Stimulated activated CD8-positive, alpha-beta memory T cell treated with anti-CD3 and anti-CD28 coated beads, Interleukin-2, amount 100 ng/mL, for 1 hour (primary cell): Measurements from ENCODE around the gene RNF11.
"Not testable (repeated sequence)": the region's sequence is repeated elsewhere in the genome, so short reads cannot be mapped to it uniquely, and the experiment has no call there.

Source experiments
- DNase-seq, 2 donors: peaks; one replicate each; pipeline ENCODE4 v3.0.0-alpha.2; 2020; ENCODE audit warnings: low read depth in 2 of 2

RNF11 gene

DNA sequence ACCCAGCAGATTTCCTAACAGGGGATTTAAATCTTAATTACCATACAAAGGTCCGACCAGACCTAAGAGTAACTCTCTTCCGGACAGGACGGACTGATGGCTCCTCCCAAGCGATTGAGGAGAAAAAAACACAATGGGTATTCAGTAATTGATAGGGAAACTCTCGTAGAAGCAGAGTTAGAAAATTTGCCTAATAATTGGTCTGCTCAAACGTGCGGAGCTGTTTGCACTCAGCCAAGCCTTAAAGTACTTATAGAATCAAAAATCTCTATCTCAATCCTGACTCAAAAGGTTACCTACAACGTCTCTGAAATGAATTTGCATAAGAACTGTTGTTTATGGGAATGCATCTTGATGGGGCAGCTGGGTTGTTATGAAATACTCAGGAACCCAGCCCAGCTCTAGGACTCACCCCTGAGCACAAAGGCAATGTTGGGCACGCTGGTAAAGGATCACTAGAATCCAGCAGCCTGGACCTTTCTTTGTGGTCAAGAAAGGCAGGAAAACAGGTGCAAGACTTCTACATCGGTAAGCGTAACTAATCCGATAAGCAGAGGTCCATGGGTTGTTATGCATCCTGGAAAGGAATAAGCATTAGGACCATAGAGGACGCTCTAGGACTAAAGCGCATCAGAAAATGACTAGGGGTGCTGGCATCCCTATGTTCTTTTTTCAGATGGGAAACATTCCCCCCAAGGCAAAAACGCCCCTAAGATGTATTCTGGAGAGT is 8.7 kb upstream of the RNF11 start:
- not testable (repeated sequence) for DNase-seq

GRCh38 chr1:51228471-51228870 is 7.6 kb upstream of the RNF11 start:
- not testable (repeated sequence) for DNase-seq

DNA sequence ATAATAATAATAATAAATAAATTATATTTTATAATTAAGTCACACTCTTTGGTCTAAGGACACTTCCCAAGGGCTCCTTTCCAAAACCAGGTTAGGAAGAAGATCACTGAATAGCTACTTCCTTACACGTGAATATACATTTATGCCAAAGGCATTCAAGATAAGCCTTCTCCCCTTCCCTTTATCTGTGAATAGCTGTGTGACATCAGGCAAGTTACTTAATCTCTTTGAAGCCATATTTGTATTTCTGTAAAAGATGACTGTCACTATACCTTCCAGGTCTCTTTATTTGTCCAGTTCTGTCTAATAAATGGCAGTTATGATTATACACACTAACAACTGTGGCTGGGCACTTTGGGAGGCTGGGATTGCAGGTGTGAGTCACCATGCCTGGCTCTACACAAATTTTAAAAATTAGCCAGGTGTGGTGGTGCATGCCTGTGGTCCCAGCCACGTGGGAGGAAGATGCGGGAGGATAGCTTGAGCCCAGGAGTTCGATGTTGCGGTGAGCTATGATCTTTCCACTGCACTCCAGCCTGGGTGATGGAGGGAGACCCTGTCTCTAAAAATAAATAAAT is 5.5 kb upstream of the RNF11 start:
- DNase-seq: no peak

DNA sequence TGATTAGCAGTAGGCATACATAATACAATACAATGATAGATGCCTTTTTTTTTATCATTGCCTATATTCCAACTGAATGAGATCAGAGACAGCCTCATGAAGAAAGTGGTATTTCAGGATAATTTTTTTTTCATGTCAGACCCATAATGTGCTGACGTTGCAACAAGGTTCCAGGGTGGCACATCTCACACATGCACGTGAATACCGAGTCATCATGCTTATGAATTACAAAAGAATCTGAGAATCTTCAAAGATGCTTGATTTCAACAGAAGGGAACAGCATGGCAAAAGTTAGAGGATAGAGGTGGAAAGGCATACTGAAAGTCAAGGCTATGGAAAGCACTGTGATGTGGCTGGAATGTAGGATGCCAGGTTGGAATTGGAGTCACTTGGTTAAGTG is 5.0 kb upstream of the RNF11 start:
- DNase-seq: no peak

DNA sequence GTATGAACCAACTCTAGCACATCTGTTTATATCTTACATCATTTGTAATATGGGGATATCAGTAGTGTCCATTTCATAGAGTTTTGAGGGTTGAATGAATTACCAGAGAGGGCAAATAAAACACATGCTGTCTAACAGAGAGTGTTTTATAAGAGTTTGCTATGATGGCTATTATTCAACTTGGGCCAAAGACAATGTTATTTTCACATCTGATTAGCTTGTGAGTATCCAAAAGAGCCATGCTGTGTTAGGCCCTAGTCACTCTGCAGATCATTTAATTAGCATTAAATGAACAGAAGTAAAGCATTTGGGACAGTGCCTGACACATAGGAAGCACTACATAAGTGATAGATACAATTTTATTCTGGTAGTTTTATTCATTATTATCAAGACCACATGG is 4.2 kb upstream of the RNF11 start:
- no peak for DNase-seq

- not testable (repeated sequence) for DNase-seq
Measured at GRCh38 chr1:51234236-51234635, 1.8 kb upstream of the RNF11 start.

DNA sequence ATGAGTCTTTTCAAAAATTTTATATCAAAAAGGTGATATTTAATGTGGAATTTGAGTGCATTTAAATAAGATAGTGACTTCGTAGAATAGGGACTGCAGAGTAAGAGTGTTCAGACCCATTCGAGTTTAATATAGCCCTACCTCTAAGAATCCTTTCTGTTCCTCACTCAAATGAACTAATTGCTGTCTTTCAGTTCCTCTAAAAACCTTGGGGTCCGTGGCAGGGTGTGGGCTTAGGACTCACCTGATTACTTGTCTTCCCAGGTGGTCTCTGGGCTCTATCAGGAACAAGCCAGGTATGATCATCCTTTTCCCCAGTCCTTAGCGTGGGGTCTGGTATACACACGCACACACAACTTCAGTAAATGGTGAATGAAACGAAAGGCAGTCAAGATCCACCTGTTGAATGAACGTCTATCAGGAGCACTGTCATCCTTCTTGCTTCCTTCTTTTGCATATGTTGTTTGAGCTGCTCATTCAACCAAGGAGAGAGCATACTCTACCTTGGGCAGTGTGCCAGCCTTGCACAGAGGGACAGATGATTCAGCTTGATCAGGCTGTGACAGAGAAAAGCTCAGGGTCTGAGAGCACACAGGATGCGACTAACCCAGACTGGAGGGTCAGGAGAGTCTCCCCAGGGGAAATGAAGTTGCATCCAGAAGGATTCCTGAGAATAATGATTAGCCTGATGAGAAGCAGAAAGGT is 1.2 kb upstream of the RNF11 start:
- DNase-seq: peak; percentile 9 to 24

GRCh38 chr1:51236531-51237350 is 668 bp downstream of the RNF11 start:
- DNase-seq: peak; percentile 10 to 20

DNA sequence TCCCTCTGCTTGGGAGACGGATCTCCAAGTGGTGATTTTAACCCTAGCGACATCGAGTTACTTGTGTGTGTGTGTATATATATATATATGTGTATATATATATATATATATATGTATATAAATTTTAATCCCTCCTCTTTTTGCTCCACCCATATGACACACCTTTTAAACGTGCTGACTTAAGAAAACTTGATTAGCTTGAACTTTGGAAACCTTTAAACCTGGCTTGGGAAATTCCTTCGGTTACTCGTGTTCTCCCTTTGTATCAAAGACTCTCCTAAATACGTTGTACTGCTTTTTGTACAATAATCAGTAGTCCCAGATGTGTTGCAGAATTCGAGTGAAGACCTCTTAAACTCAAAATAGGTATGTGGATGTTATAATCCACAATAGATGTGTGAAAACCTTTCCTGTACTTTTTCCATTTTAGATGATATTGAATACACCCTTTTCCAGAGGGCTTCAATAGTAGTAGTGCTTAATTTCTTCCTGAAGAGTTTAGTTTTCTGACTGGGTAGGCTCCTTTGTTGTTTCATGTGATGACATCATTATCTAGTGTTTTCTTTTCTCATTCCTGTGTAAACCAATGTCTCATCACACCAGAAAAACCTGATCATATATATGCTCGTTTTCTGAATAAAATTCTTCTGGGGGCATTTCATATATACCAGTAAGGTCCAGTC is 1.4 kb downstream of the RNF11 start:
- DNase-seq: no peak

DNA sequence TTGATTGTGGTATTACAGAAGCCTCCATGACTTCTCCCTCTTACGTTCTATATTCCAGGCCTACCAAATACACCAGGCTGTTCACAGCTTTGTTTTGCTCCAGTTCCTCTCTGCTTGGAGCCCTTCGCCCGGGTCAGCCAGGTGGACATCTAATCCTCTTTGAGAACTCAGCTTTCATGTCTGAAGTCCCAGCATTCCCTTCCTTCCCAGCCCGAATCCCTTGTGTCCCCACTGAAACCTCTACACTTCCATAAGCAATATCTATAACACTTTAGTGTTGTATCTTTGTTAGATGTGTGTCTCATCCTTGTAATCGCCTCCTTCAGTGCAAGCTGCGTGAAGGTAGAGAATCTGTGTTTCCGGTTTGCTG is 1.9 kb downstream of the RNF11 start:
- no peak for DNase-seq

GRCh38 chr1:51240084-51240483 is 4.0 kb downstream of the RNF11 start:
- no peak for DNase-seq

DNA sequence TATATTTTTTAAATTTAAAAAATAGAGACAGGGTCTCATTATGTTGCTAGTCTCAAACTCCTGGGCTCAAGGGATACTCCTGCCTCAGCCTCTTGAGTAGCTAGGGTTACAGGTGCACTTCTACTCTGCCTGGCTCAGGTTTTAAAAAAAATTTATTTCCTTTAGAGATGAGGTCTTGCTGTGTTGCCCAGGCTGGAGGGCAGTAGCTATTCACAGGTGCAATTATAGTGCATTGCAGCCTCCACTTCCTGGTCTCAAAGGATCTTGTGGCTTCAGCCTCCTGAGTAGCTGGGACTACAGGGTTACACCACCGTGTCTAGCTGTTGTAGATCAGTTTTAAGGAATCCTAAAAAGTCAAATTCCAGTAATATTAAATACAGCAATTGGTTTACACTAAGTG is 5.0 kb downstream of the RNF11 start:
- no peak for DNase-seq

GRCh38 chr1:51242546-51242945 is 6.5 kb downstream of the RNF11 start:
- DNase-seq: no peak

GRCh38 chr1:51247022-51247421 is 10.9 kb downstream of the RNF11 start:
- no peak for DNase-seq

DNA sequence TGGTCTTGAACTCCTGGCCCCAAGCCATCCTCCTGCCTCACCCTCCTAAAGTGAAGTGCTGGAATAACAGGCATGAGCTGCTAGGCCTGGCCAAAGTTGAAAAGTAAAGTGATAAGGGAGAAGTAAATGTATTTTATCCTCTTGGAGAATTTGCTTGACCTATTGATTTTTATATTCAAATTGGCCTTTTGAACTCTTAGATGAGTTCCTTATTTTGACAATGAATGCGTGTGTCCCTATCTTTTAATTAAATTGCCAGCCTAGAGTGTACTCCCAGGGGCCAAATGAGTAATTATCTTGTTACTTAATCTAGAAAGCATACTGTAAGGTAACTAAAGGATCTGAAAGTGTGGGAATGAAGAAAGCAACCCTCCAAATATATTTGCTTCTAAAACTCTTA is 11.4 kb downstream of the RNF11 start:
- DNase-seq: no peak

DNA sequence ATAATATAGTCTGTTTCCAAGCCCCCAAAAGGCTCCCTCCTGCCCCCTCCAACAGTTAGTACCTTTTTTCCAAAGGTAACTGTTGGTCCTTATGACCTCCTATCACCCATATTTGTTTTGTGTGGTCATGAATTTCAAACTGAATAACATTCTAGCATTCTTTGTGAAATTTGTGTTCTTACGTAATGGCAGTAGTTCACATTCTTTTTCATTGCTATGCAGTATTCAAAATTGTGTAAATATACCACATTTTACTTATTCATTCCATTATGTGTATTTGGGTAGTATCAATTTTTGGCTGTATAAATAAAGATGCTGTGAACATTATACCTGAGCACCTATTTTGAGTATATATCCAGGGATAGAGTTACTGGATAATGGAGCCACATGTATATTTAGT is 13.4 kb downstream of the RNF11 start:
- no peak for DNase-seq

DNA sequence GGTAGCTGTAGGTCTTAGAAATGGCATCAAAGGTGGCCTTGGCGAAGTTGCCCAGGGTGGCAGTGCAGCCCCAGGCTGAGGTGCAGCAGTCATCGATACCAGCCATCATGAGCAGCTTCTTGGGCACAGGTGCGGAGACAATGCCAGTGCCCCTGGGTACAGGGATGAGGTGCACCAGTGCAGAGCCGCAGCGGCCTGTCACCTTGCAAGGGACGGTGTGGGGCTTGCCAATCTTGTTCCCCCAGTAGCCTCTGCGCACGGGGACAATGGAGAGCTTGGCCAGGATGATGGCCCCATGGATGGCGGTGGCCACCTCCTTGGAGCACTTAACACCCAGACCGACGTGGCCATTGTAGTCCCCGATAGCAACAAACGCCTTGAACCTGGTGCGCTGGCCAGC is 14.7 kb downstream of the RNF11 start:
- not testable (repeated sequence) for DNase-seq

DNA sequence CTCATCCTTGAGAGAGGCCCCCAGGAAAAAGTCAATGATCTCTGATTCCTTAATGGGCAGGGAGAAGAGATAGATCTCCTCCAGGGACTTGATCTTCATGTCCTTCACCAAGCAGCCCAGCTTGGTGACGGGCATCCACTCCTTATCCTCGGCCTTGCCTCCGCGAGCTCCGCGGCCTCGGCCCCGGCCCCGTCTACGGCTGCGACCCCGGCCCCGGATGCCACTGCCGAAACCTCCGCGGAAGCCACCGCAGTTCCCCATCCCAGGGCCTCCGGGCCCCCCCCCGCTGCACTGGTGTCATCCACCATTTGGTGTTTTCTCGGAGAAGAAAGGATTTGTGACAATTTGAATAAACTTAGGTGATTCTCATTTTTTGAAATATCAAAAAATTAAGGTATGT is 15.1 kb downstream of the RNF11 start:
- not testable (repeated sequence) for DNase-seq

GRCh38 chr1:51252366-51252765 is 16.3 kb downstream of the RNF11 start:
- DNase-seq: no peak

- no peak for DNase-seq
Measured at GRCh38 chr1:51253691-51254090, 17.6 kb downstream of the RNF11 start.

- DNase-seq: no peak
Measured at GRCh38 chr1:51255331-51255730, 19.3 kb downstream of the RNF11 start.
